C4-2B (cell line): ENCODE results near the gene NPRL2.

Experiments used
- CTCF ChIP-seq: fragments of 450-650 bp; conservative IDR thresholded peaks from 2 replicates; pipeline ENCODE4 v1.5.1; 2017; ENCODE audit warnings: mild to moderate bottlenecking
- ZFX ChIP-seq: fragments of 450-650 bp; IDR thresholded peaks from 2 replicates; pipeline ENCODE4 v1.6.1; 2017

GRCh38 chr3:50304601-50305000 lies 46.0 kb downstream of the NPRL2 start:
- no peak for TF ChIP-seq CTCF
- no peak for TF ChIP-seq ZFX
